Astrocyte (in vitro differentiated cells and primary cell): Measurements from ENCODE around the gene MAN1C1. TPM values are rescaled to one million over a fixed set of nuclear protein-coding genes. Genes with fewer than 3 reads are reported as not detected.

Experiments used
- DNase-seq: peaks from one replicate; pipeline ENCODE4 v3.0.0-alpha.2; 2010; ENCODE audit warnings: low read depth
- FAIRE-seq: peaks from 2 replicates; lab custom pipeline; 2011; peaks lifted over from hg19 to GRCh38; lab: Jason Lieb, UNC
- H2AFZ ChIP-seq: 2 replicates; pipeline ENCODE4 v1.6.0; 2012; ENCODE audit warnings: low read depth, low read length, inconsistent platforms
- H3K27ac ChIP-seq: 2 replicates; pipeline ENCODE4 v1.5.1; 2011; ENCODE audit warnings: low read depth, low read length, inconsistent platforms
- H3K27me3 ChIP-seq: 2 replicates; pipeline ENCODE4 v1.6.0; 2011; ENCODE audit warnings: low read length, inconsistent platforms; ENCODE audit not compliant: insufficient read depth
- H3K36me3 ChIP-seq: 2 replicates; pipeline ENCODE4 v1.5.1; 2011; ENCODE audit warnings: low read length, inconsistent platforms; ENCODE audit not compliant: insufficient read depth
- H3K4me1 ChIP-seq: 2 replicates; pipeline ENCODE4 v1.5.1; 2011; ENCODE audit warnings: low read length, inconsistent platforms; ENCODE audit not compliant: insufficient read depth
- H3K4me2 ChIP-seq: 2 replicates; pipeline ENCODE4 v1.6.0; 2012; ENCODE audit warnings: low read length, inconsistent platforms
- H3K4me3 ChIP-seq: 2 replicates; pipeline ENCODE4 v1.5.1; 2011; ENCODE audit warnings: low read depth, mild to moderate bottlenecking, low read length, inconsistent platforms; ENCODE audit not compliant: insufficient read depth
- H3K79me2 ChIP-seq: 2 replicates; pipeline ENCODE4 v1.6.0; 2012; ENCODE audit warnings: mild to moderate bottlenecking, low read length, inconsistent platforms; ENCODE audit not compliant: insufficient read depth
- H3K9ac ChIP-seq: 2 replicates; pipeline ENCODE4 v1.6.0; 2012; ENCODE audit warnings: mild to moderate bottlenecking, low read length, inconsistent platforms
- H3K9me3 ChIP-seq: 2 replicates; pipeline ENCODE4 v1.5.1; 2012; ENCODE audit warnings: low read depth, mild to moderate bottlenecking, low read length, inconsistent platforms; ENCODE audit not compliant: insufficient read depth
- H4K20me1 ChIP-seq: 2 replicates; pipeline ENCODE4 v1.6.0; 2012; ENCODE audit warnings: low read length, inconsistent platforms; ENCODE audit not compliant: insufficient read depth
- H3K27ac Mint-ChIP-seq: one replicate; pipeline ENCODE4 v1.8.0; 2021; ENCODE audit warnings: mild to moderate bottlenecking, mixed read lengths; ENCODE audit not compliant: unreplicated experiment
- H3K27me3 Mint-ChIP-seq: one replicate; pipeline ENCODE4 v1.8.0; 2021; ENCODE audit warnings: low read depth, mixed read lengths; ENCODE audit not compliant: unreplicated experiment
- H3K36me3 Mint-ChIP-seq: one replicate; pipeline ENCODE4 v1.8.0; 2021; ENCODE audit warnings: low read depth, mixed read lengths; ENCODE audit not compliant: unreplicated experiment
- H3K4me1 Mint-ChIP-seq: one replicate; pipeline ENCODE4 v1.8.0; 2021; ENCODE audit warnings: low read depth, mixed read lengths; ENCODE audit not compliant: unreplicated experiment
- H3K4me3 Mint-ChIP-seq: one replicate; pipeline ENCODE4 v1.8.0; 2021; ENCODE audit warnings: mild to moderate bottlenecking, moderate library complexity, mixed read lengths; ENCODE audit not compliant: unreplicated experiment
- H3K9me3 Mint-ChIP-seq: one replicate; pipeline ENCODE4 v1.8.0; 2021; ENCODE audit warnings: mild to moderate bottlenecking, mixed read lengths; ENCODE audit not compliant: unreplicated experiment
- EZH2 ChIP-seq: IDR thresholded peaks from 2 replicates; pipeline ENCODE4 v1.6.1; 2012; ENCODE audit warnings: mild to moderate bottlenecking, low read length, inconsistent platforms; ENCODE audit not compliant: insufficient read depth
- total RNA-seq: library from RNA; stranded (reverse); gene quantifications from 2 replicates; pipeline ENCODE4 v1.2.1, GENCODE V29; 2021
- TF ChIP-seq, protein P1 (sequence below): IDR thresholded peaks from 2 replicates; pipeline ENCODE4 v1.5.1; 2011; ENCODE audit warnings: low read depth, mild to moderate bottlenecking, inconsistent platforms, low read length, moderate library complexity; ENCODE audit not compliant: insufficient read depth

MAN1C1 gene
- total RNA-seq, 1 donor from 2014 or later: 0.86 TPM

DNA sequence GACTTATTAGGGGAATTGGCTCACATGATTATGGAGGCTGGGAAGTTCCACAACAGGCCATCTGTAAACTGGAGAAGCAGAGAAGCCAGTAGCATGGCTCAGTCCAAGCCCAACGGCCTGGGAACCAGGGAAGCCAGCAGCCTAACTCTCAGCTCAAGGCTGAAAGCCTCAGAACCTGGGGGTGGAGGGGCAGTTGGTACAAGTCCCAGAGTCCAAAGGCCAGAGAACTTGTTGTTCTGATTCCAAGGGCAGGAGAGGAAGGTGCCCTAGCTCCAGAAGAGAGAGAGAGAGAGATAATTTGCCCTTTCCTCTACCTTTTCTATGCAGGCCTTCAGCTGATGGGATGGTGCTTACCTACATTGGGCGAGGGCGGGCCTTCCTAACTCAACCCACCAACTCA lies 55.3 kb downstream of the MAN1C1 start:
- no peaks in the 10 kb centered on the region for H3K36me3 ChIP-seq
- H3K4me3 Mint-ChIP-seq: no peak overlapping the region
- H3K4me1 ChIP-seq: peaks cover 7% of the 10 kb centered on the region
- no peak overlapping the region for H2AFZ ChIP-seq
- no peak for DNase-seq
- no peak overlapping the region for H3K9ac ChIP-seq
- H3K4me1 Mint-ChIP-seq: peaks cover 10% of the 10 kb centered on the region
- H3K9me3 ChIP-seq: no peaks in the 10 kb centered on the region
- no peak overlapping the region for H3K4me2 ChIP-seq
- H3K27ac ChIP-seq: no peak overlapping the region
- FAIRE-seq: no peak
- H3K27ac Mint-ChIP-seq: no peak overlapping the region
- no peak overlapping the region for H3K4me3 ChIP-seq
- H3K36me3 Mint-ChIP-seq: no peaks in the 10 kb centered on the region
- no peaks in the 10 kb centered on the region for H3K79me2 ChIP-seq
- H3K27me3 ChIP-seq: peaks cover 2% of the 10 kb centered on the region
- TF ChIP-seq EZH2: no peak
- TF ChIP-seq, protein P1, sequence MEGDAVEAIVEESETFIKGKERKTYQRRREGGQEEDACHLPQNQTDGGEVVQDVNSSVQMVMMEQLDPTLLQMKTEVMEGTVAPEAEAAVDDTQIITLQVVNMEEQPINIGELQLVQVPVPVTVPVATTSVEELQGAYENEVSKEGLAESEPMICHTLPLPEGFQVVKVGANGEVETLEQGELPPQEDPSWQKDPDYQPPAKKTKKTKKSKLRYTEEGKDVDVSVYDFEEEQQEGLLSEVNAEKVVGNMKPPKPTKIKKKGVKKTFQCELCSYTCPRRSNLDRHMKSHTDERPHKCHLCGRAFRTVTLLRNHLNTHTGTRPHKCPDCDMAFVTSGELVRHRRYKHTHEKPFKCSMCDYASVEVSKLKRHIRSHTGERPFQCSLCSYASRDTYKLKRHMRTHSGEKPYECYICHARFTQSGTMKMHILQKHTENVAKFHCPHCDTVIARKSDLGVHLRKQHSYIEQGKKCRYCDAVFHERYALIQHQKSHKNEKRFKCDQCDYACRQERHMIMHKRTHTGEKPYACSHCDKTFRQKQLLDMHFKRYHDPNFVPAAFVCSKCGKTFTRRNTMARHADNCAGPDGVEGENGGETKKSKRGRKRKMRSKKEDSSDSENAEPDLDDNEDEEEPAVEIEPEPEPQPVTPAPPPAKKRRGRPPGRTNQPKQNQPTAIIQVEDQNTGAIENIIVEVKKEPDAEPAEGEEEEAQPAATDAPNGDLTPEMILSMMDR: no peak
- H4K20me1 ChIP-seq: no peaks in the 10 kb centered on the region
- H3K27me3 Mint-ChIP-seq: peaks cover 11% of the 10 kb centered on the region
- H3K9me3 Mint-ChIP-seq: peaks cover 13% of the 10 kb centered on the region

DNA sequence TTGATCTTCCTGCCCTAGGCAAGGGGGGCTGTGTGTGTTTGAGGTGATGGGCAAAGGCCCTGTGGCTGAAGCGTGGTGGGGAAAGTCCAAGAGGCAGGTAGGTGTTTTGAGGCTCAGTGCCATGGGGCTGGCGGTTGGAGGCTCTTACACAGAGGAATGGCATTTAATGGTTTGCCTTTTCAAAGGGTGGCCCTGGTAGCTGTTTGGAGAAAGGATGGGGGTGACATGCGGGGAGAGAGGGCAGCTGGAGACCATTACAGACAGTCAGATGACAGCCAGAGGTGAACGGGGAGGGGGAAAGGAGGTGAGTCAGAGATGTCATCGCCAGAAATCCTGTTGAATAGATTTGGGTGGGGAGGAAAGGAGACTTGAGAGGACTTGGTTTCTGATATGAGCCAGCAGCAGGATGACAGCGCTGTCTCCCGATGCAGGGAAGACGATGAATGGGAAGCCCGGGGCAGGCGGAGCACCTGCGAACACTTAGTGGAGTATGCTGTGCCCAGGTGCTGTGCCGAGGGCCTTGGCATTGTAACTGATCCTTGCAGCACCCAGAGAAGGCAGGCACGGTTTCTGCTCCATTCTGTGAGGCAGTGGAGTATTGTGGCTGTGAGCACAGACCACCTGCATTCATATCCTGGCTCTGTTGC lies 56.3 kb downstream of the MAN1C1 start:
- no peaks in the 10 kb centered on the region for H3K9me3 ChIP-seq
- no peak overlapping the region for H3K4me3 ChIP-seq

DNA sequence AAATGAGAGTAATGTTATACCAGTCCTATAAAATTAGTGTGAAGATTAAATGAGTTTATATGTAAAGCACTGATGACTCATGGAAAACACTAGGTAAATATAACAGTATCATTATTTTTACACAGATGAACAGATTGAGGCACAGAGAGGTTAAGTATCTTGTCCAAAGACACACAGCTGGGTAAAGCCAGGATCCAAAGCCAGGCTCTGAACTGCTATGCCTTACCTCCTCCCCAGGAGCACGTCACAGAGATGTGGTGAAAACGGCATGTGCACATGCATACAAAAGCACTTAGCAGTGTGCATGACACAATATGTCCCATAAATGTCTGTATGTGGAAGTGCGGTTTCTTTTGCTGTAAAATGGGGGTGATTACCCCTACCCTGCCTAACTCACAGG lies 56.9 kb downstream of the MAN1C1 start:
- H2AFZ ChIP-seq: no peak overlapping the region
- peaks cover 7% of the 10 kb centered on the region for H3K4me1 ChIP-seq
- H3K4me3 ChIP-seq: no peak overlapping the region
- no peaks in the 10 kb centered on the region for H3K36me3 Mint-ChIP-seq
- FAIRE-seq (no peak), DNase-seq (no peak)
- H4K20me1 ChIP-seq: no peaks in the 10 kb centered on the region
- H3K79me2 ChIP-seq: no peaks in the 10 kb centered on the region
- no peak overlapping the region for H3K27ac Mint-ChIP-seq
- H3K9me3 Mint-ChIP-seq: peaks cover 13% of the 10 kb centered on the region
- H3K27me3 ChIP-seq: peaks cover 9% of the 10 kb centered on the region
- H3K4me2 ChIP-seq: no peak overlapping the region
- H3K4me3 Mint-ChIP-seq: no peak overlapping the region
- H3K36me3 ChIP-seq: no peaks in the 10 kb centered on the region
- TF ChIP-seq, protein P1: no peak
- no peak for TF ChIP-seq EZH2
- H3K9ac ChIP-seq: no peak overlapping the region
- peaks cover 11% of the 10 kb centered on the region for H3K27me3 Mint-ChIP-seq
- H3K9me3 ChIP-seq: no peaks in the 10 kb centered on the region
- H3K27ac ChIP-seq: no peak overlapping the region
- H3K4me1 Mint-ChIP-seq: peaks cover 7% of the 10 kb centered on the region

More for the DNA sequence above, 56.3 kb downstream of the MAN1C1 start:
- H4K20me1 ChIP-seq: no peaks in the 10 kb centered on the region
- no peak overlapping the region for H3K27ac Mint-ChIP-seq
- H3K27ac ChIP-seq: no peak overlapping the region
- TF ChIP-seq, protein P1: no peak
- no peak for TF ChIP-seq EZH2
- H3K36me3 Mint-ChIP-seq: no peaks in the 10 kb centered on the region
- no peak overlapping the region for H3K4me2 ChIP-seq
- peaks cover 8% of the 10 kb centered on the region for H3K4me1 Mint-ChIP-seq
- peaks cover 7% of the 10 kb centered on the region for H3K4me1 ChIP-seq
- H3K4me3 Mint-ChIP-seq: no peak overlapping the region
- no peak overlapping the region for H3K9ac ChIP-seq
- H2AFZ ChIP-seq: no peak overlapping the region
- no peaks in the 10 kb centered on the region for H3K79me2 ChIP-seq
- DNase-seq (peak; percentile 48), FAIRE-seq (no peak)
- peaks cover 9% of the 10 kb centered on the region for H3K27me3 ChIP-seq
- peaks cover 14% of the 10 kb centered on the region for H3K27me3 Mint-ChIP-seq
- no peaks in the 10 kb centered on the region for H3K36me3 ChIP-seq
- H3K9me3 Mint-ChIP-seq: peaks cover 13% of the 10 kb centered on the region
